Smooth muscle cell (in vitro differentiated cells): ENCODE measurements around the gene HIP1. TPM values are rescaled to one million over a fixed set of nuclear protein-coding genes. Genes with fewer than 3 reads are reported as not detected.

Experiments
- DNase-seq: peaks from one replicate; lab custom pipeline; 2025; ENCODE audit not compliant: unreplicated experiment; lab: John Stamatoyannopoulos, UW
- H2AFZ ChIP-seq: fragments of 200-600 bp; sonication (generic); 2 replicates; pipeline ENCODE4 v1.6.0; 2016; ENCODE audit warnings: antibody characterized with exemption, low read depth, mild to moderate bottlenecking
- H3F3A ChIP-seq: fragments of 200-600 bp; sonication (generic); 2 replicates; pipeline ENCODE4 v1.6.0; 2017; ENCODE audit warnings: antibody characterized with exemption, low read depth
- H3K27ac ChIP-seq: fragments of 200-600 bp; sonication (generic); 2 replicates; pipeline ENCODE4 v1.5.1; 2016; ENCODE audit warnings: low read depth, mild to moderate bottlenecking
- H3K27me3 ChIP-seq: fragments of 200-600 bp; sonication (generic); 2 replicates; pipeline ENCODE4 v1.6.1; 2016; ENCODE audit warnings: low read depth, mild to moderate bottlenecking
- H3K36me3 ChIP-seq: fragments of 200-600 bp; sonication (generic); 2 replicates; pipeline ENCODE4 v1.5.1; 2016; ENCODE audit warnings: low read depth
- H3K4me1 ChIP-seq: fragments of 200-600 bp; sonication (generic); 2 replicates; pipeline ENCODE4 v1.5.1; 2016; ENCODE audit warnings: low read depth
- H3K4me2 ChIP-seq: fragments of 200-600 bp; sonication (generic); 2 replicates; pipeline ENCODE4 v1.6.0; 2016; ENCODE audit warnings: mild to moderate bottlenecking
- H3K4me3 ChIP-seq: fragments of 200-600 bp; sonication (generic); 2 replicates; pipeline ENCODE4 v1.5.1; 2016; ENCODE audit warnings: mild to moderate bottlenecking
- H3K79me2 ChIP-seq: fragments of 200-600 bp; sonication (generic); 2 replicates; pipeline ENCODE4 v1.6.0; 2016; ENCODE audit warnings: low read depth, mild to moderate bottlenecking
- H3K9ac ChIP-seq: fragments of 200-600 bp; sonication (generic); 2 replicates; pipeline ENCODE4 v1.6.0; 2016; ENCODE audit warnings: low read depth
- H3K9me3 ChIP-seq: fragments of 200-600 bp; sonication (generic); replicated peaks from 2 replicates; pipeline ENCODE4 v1.5.1; 2016; ENCODE audit warnings: low read depth
- H4K20me1 ChIP-seq: fragments of 200-600 bp; sonication (generic); 2 replicates; pipeline ENCODE4 v1.6.0; 2016; ENCODE audit warnings: low read depth
- CTCF ChIP-seq: fragments of 200-600 bp; sonication (generic); IDR thresholded peaks from 2 replicates; pipeline ENCODE4 v1.5.1; 2017; ENCODE audit warnings: borderline replicate concordance, mild to moderate bottlenecking, antibody characterized with exemption; ENCODE audit not compliant: insufficient read depth, poor library complexity, severe bottlenecking
- WGBS: methylation state at CpG from one replicate; pipeline ENCODE4 v1.1.7; 2016; ENCODE audit warnings: low lambda C conversion rate; 5-methylcytosine and 5-hydroxymethylcytosine counted together
- polyA plus RNA-seq: library from polyadenylated mRNA; unstranded; fragments of >200 nt; fragmentation: Nextera tagmentation; extraction: Ambion mirVana; gene quantifications from 2 replicates; pipeline ENCODE4 v1.2.1, GENCODE V29; 2016
- total RNA-seq: library from RNA; depleted of rRNA; stranded (reverse); fragments of >200 nt; gene quantifications from 2 replicates; pipeline ENCODE4 v1.2.3, GENCODE V29; 2014

HIP1 gene
- total and polyA plus RNA-seq, 2 experiments from 2014 or later: 4.7 to 8.4 TPM

- WGBS: 95% methylated on average over 5 of the region's 5 CpGs
Observed at GRCh38 chr7:75584354-75584753, 154.4 kb downstream of the HIP1 start.

GRCh38 chr7:75583255-75583654 is 155.5 kb downstream of the HIP1 start:
- H4K20me1 ChIP-seq: no peaks in the 10 kb centered on the region
- no peaks in the 10 kb centered on the region for H3F3A ChIP-seq
- H3K9me3 ChIP-seq: no peaks in the 10 kb centered on the region
- no peaks in the 10 kb centered on the region for H3K36me3 ChIP-seq
- no peak overlapping the region for H3K9ac ChIP-seq
- H3K79me2 ChIP-seq: no peaks in the 10 kb centered on the region
- H3K27ac ChIP-seq: no peak overlapping the region
- no peak overlapping the region for H3K4me2 ChIP-seq
- TF ChIP-seq CTCF: no peak
- no peak overlapping the region for H3K4me3 ChIP-seq
- no peaks in the 10 kb centered on the region for H3K4me1 ChIP-seq
- no peak overlapping the region for H2AFZ ChIP-seq
- WGBS: 72% methylated on average over 12 of the region's 12 CpGs
- no peaks in the 10 kb centered on the region for H3K27me3 ChIP-seq
- DNase-seq: no peak

More at GRCh38 chr7:75584354-75584753, 154.4 kb downstream of the HIP1 start:
- DNase-seq: no peak
- Histone ChIP-seq H3F3A (no peaks in the 10 kb centered on the region), H3K79me2 (no peaks in the 10 kb centered on the region), H3K36me3 (no peaks in the 10 kb centered on the region), H3K4me2 (no peak overlapping the region), H3K27me3 (no peaks in the 10 kb centered on the region), H3K9ac (no peak overlapping the region), H3K27ac (no peak overlapping the region), H4K20me1 (no peaks in the 10 kb centered on the region), H2AFZ (no peak overlapping the region), H3K9me3 (no peaks in the 10 kb centered on the region), H3K4me1 (no peaks in the 10 kb centered on the region), H3K4me3 (no peak overlapping the region)
- no peak for TF ChIP-seq CTCF

GRCh38 chr7:75579899-75580298 is 158.8 kb downstream of the HIP1 start:
- no peak overlapping the region for H3K4me3 ChIP-seq
- no peaks in the 10 kb centered on the region for H3F3A ChIP-seq
- TF ChIP-seq CTCF: no peak
- H3K4me1 ChIP-seq: no peaks in the 10 kb centered on the region
- no peaks in the 10 kb centered on the region for H3K79me2 ChIP-seq
- WGBS: 94% methylated on average over 6 of the region's 6 CpGs
- no peak overlapping the region for H2AFZ ChIP-seq
- H3K27ac ChIP-seq: no peak overlapping the region
- H3K9me3 ChIP-seq: no peaks in the 10 kb centered on the region
- DNase-seq: no peak
- no peaks in the 10 kb centered on the region for H3K36me3 ChIP-seq
- no peak overlapping the region for H3K9ac ChIP-seq
- H4K20me1 ChIP-seq: no peaks in the 10 kb centered on the region
- no peak overlapping the region for H3K4me2 ChIP-seq
- no peaks in the 10 kb centered on the region for H3K27me3 ChIP-seq

GRCh38 chr7:75578081-75578480 is 160.7 kb downstream of the HIP1 start:
- 78% methylated on average over 7 of the region's 7 CpGs for WGBS
- Histone ChIP-seq H3K27me3 (no peaks in the 10 kb centered on the region), H3F3A (no peaks in the 10 kb centered on the region), H2AFZ (no peak overlapping the region), H3K4me3 (no peak overlapping the region), H3K4me2 (no peak overlapping the region), H3K9me3 (no peaks in the 10 kb centered on the region), H3K4me1 (no peaks in the 10 kb centered on the region), H3K79me2 (no peaks in the 10 kb centered on the region), H3K36me3 (no peaks in the 10 kb centered on the region), H3K27ac (no peak overlapping the region), H3K9ac (no peak overlapping the region), H4K20me1 (no peaks in the 10 kb centered on the region)
- DNase-seq: no peak
- no peak for TF ChIP-seq CTCF
